Endothelial cell of umbilical vein (primary cell): ENCODE measurements around the gene FEN1. TPM values are rescaled to one million over a fixed set of nuclear protein-coding genes. Genes with fewer than 3 reads are reported as not detected.
A peak's percentile ranks its signal among the peaks of the same experiment; 100 is the strongest.

ENCODE experiments used
- BruUV-seq: library from RNA; stranded (reverse); fragments of 400-500 nt; replicated peaks from 2 replicates; lab custom pipeline; 2021; lab: Mats Ljungman, UMichigan
- CTCF ChIA-PET: fragments of 300-600, 350-600 bp; sonication (Branson Sonifier 250); formaldehyde crosslinking; loops from one replicate; lab custom pipeline; 2021; ENCODE audit warnings: antibody characterized with exemption, inconsistent platforms; lab: Charles Lee
- POLR2A ChIA-PET: fragments of 300-600, 350-600 bp; sonication (Branson Sonifier 250); formaldehyde crosslinking; loops from one replicate; lab custom pipeline; 2021; ENCODE audit warnings: antibody characterized with exemption, inconsistent platforms; lab: Charles Lee
- DNase-seq: peaks from one replicate; pipeline ENCODE4 v3.0.0-alpha.2; 2011; ENCODE audit warnings: low read depth, low spot score
- FAIRE-seq: peaks from 2 replicates; lab custom pipeline; 2011; peaks lifted over from hg19 to GRCh38; lab: Jason Lieb, UNC
- H2AFZ ChIP-seq: 2 replicates; pipeline ENCODE4 v1.6.0; 2012; ENCODE audit warnings: low read depth, low read length, control low read depth, inconsistent platforms
- H3K27ac ChIP-seq: 2 replicates; pipeline ENCODE4 v1.5.1; 2011; ENCODE audit warnings: low read depth, mild to moderate bottlenecking, control low read depth, low read length, moderate library complexity; ENCODE audit not compliant: insufficient read depth
- H3K27me3 ChIP-seq, 2 experiments: 2 replicates each; pipeline versions ENCODE4 v1.6.0 to v1.6.1; 2011; ENCODE audit warnings: low read length in 2 of 2, mixed read lengths in 1 of 2; ENCODE audit not compliant: control insufficient read depth in 2 of 2, insufficient read depth in 2 of 2
- H3K36me3 ChIP-seq, 2 experiments: 2 replicates in 1 of 2; 3 replicates in 1 of 2; pipeline ENCODE4 v1.5.1; 2011; ENCODE audit warnings: low read length in 2 of 2, mild to moderate bottlenecking in 1 of 2, moderate library complexity in 1 of 2; ENCODE audit not compliant: control insufficient read depth in 2 of 2, insufficient read depth in 2 of 2; ENCODE audit errors: extremely low read depth in 1 of 2
- H3K4me1 ChIP-seq: 3 replicates; pipeline ENCODE4 v1.5.1; 2011; ENCODE audit warnings: mild to moderate bottlenecking, low read length; ENCODE audit not compliant: control insufficient read depth, insufficient read depth; ENCODE audit errors: extremely low read depth
- H3K4me2 ChIP-seq: 2 replicates; pipeline ENCODE4 v1.6.1; 2011; ENCODE audit warnings: low read length, control low read depth, mixed read lengths; ENCODE audit not compliant: insufficient read depth
- H3K4me3 ChIP-seq, 3 experiments: fragments of 200-600 bp in 1 of 3; sonication (generic), shearing (Covaris generic) in 1 of 3; replicated peaks in 1 of 3; 2 replicates each; pipeline ENCODE4 v1.5.1; 2011 to 2016; ENCODE audit warnings: control low read depth in 3 of 3, low read length in 3 of 3, mild to moderate bottlenecking in 2 of 3, inconsistent platforms in 1 of 3, low read depth in 1 of 3, moderate library complexity in 1 of 3; ENCODE audit not compliant: insufficient read depth in 1 of 3
- H3K79me2 ChIP-seq: 2 replicates; pipeline ENCODE4 v1.6.0; 2012; ENCODE audit warnings: low read length, inconsistent platforms; ENCODE audit not compliant: control insufficient read depth, insufficient read depth
- H3K9ac ChIP-seq: replicated peaks from 2 replicates; pipeline ENCODE3; 2011; ENCODE audit warnings: low read length, control low read depth; ENCODE audit not compliant: insufficient read depth; ENCODE audit errors: extremely low read depth
- H3K9me1 ChIP-seq: replicated peaks from 3 replicates; pipeline ENCODE4 v1.6.0; 2011; ENCODE audit warnings: mild to moderate bottlenecking, low read length; ENCODE audit not compliant: control insufficient read depth, insufficient read depth; ENCODE audit errors: extremely low read depth
- H3K9me3 ChIP-seq: replicated peaks from 2 replicates; pipeline ENCODE4 v1.5.1; 2012; ENCODE audit warnings: low read length, inconsistent platforms; ENCODE audit not compliant: control insufficient read depth, insufficient read depth
- H4K20me1 ChIP-seq: replicated peaks from 2 replicates; pipeline ENCODE3; 2011; ENCODE audit warnings: mild to moderate bottlenecking, low read length; ENCODE audit not compliant: control insufficient read depth, insufficient read depth; ENCODE audit errors: extremely low read depth
- EZH2 ChIP-seq: IDR thresholded peaks from 2 replicates; pipeline ENCODE4 v1.6.1; 2012; ENCODE audit warnings: borderline replicate concordance, low read depth, mild to moderate bottlenecking, moderate library complexity, low read length, inconsistent platforms; ENCODE audit not compliant: severe bottlenecking
- FOS ChIP-seq: IDR thresholded peaks from 2 replicates; pipeline ENCODE4 v1.6.1; 2011; ENCODE audit warnings: mild to moderate bottlenecking, low read length, moderate library complexity, borderline replicate concordance; ENCODE audit not compliant: insufficient read depth
- GATA2 ChIP-seq: IDR thresholded peaks from 2 replicates; pipeline ENCODE4 v1.7.0; 2011; ENCODE audit warnings: low read depth, mild to moderate bottlenecking, moderate library complexity, mixed read lengths, low read length; ENCODE audit not compliant: insufficient read length, insufficient read depth
- JUN ChIP-seq: IDR thresholded peaks from 2 replicates; pipeline ENCODE4 v1.6.1; 2011; ENCODE audit warnings: borderline replicate concordance, low read depth; ENCODE audit not compliant: insufficient read length, insufficient read depth
- MYC ChIP-seq: IDR thresholded peaks from one replicate; pipeline ENCODE4 v1.6.1; 2011; ENCODE audit warnings: mild to moderate bottlenecking, low read depth, low read length
- POLR2A ChIP-seq: IDR thresholded peaks from 2 replicates; pipeline ENCODE4 v1.6.1; 2012; ENCODE audit warnings: low read depth, mild to moderate bottlenecking, control low read depth, low read length
- POLR2AphosphoS5 ChIP-seq: IDR thresholded peaks from 2 replicates; pipeline ENCODE4 v1.6.1; 2012; ENCODE audit warnings: low read depth, mild to moderate bottlenecking, control low read depth, low read length, moderate library complexity; ENCODE audit not compliant: insufficient read depth
- dilution Hi-C: fragments of 300-500 bp; cut with MboI; formaldehyde crosslinking; loops from one replicate; pipeline ENCODE4 v1.15.0; 2019; ENCODE audit warnings: low sequenced_read_pairs; ENCODE audit not compliant: extremely low pct_ligation_motif_present
- intact Hi-C: fragments of 100-400 bp; cut with micrococcal nuclease; formaldehyde crosslinking; loops from one replicate; pipeline ENCODE4 v1.10.0; 2022
- polyA plus RNA-seq, 4 experiments: library from polyadenylated mRNA; depleted of rRNA in 3 of 4; stranded (reverse) in 3 of 4; unstranded in 1 of 4; fragments of >200 nt; gene quantifications; 2 replicates each; pipeline versions ENCODE4 v1.2.1 to v1.2.3, GENCODE V29; 2011 to 2012; ENCODE audit warnings: missing spikeins in 1 of 4
- total RNA-seq: library from RNA; stranded (reverse); gene quantifications from 2 replicates; pipeline ENCODE4 v1.2.3, GENCODE V29; 2021
- TF ChIP-seq, protein P1 (sequence below), 2 donors: IDR thresholded peaks; 1 replicate in 1 of 2; 2 replicates in 1 of 2; pipeline ENCODE4 v1.5.1; 2011; ENCODE audit warnings: low read length in 2 of 2, mild to moderate bottlenecking in 2 of 2, moderate library complexity in 2 of 2, control low read depth in 1 of 2, inconsistent platforms in 1 of 2, low read depth in 1 of 2; ENCODE audit not compliant: insufficient read depth in 1 of 2; ENCODE audit errors: extremely low read depth in 1 of 2
- TF ChIP-seq, protein P2 (sequence below): IDR thresholded peaks from 2 replicates; pipeline ENCODE4 v1.6.1; 2011; ENCODE audit not compliant: insufficient read depth, insufficient read length

The FEN1 gene
- total and polyA plus RNA-seq, 2 donors (not counting 3 experiments of a cell fraction or from before 2014, with no cell fraction given), result 29.3 to 60.5 TPM

DNA sequence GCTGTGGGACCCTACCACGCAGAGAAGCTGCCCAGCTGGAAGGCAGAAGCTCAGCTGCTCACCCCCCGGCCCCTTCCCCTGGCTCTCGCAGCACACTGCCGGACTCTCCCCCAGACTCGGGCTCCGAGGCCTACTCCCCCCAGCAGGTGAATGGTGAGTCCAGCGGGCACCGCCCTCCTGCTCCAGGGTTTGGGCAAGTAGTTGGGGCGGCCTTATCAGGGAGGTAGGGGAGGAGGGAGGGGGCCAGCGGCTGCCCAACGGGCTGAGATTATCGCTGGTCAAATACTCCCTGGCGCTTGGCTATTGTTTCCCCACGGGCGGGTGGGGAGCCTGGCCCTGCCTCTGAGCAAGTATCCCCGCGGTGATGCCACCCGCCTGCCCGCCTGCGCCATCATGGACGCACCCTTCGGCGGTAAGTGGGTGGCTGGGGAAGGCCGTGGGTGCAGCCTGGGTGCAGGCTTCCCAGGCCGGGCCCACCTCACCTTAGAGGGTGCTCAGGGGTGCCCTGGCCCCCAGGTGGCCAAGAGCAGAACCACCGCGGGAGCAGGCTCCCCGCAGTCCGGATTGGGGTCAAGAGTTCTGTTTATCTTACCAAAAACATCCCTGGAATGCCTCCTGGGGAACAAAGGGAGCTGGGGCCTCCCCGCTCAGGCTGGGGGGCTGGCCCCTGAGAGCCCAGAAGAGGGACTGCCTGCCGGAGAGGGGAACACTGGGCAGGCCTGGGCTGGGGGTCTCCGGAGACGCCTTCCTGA, 23.4 kb upstream of the FEN1 start:
- Histone ChIP-seq H2AFZ (no peak overlapping the region), H3K27ac (no peak overlapping the region), H3K4me3 (no peak overlapping the region), H3K9me1 (no peaks in the 10 kb centered on the region), H3K4me2 (no peak overlapping the region), H3K9ac (no peak overlapping the region), H4K20me1 (no peaks in the 10 kb centered on the region), H3K27me3 (no peaks in the 10 kb centered on the region), H3K4me1 (peaks cover 6% of the 10 kb centered on the region), H3K36me3 (no peaks in the 10 kb centered on the region), H3K79me2 (no peaks in the 10 kb centered on the region), H3K9me3 (no peaks in the 10 kb centered on the region)
- no TSS peak for BruUV-seq
- TF ChIP-seq GATA2, result no peak
- TF ChIP-seq, protein P1, sequence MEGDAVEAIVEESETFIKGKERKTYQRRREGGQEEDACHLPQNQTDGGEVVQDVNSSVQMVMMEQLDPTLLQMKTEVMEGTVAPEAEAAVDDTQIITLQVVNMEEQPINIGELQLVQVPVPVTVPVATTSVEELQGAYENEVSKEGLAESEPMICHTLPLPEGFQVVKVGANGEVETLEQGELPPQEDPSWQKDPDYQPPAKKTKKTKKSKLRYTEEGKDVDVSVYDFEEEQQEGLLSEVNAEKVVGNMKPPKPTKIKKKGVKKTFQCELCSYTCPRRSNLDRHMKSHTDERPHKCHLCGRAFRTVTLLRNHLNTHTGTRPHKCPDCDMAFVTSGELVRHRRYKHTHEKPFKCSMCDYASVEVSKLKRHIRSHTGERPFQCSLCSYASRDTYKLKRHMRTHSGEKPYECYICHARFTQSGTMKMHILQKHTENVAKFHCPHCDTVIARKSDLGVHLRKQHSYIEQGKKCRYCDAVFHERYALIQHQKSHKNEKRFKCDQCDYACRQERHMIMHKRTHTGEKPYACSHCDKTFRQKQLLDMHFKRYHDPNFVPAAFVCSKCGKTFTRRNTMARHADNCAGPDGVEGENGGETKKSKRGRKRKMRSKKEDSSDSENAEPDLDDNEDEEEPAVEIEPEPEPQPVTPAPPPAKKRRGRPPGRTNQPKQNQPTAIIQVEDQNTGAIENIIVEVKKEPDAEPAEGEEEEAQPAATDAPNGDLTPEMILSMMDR (IDR thresholded peaks at IDR 0.05; ENCODE audit: extremely low read depth in 1 of 2, insufficient read depth in 1 of 2, low read depth in 1 of 2, low read length in 2 of 2), result peak in 1 of 2 donors; percentile 6
- DNase-seq, result no peak
- intact Hi-C loops, result no loop called here
- no peak for FAIRE-seq
- dilution Hi-C loops, result no loop called here
- ChIA-PET POLR2A (no interaction called here), CTCF (no interaction called here)

DNA sequence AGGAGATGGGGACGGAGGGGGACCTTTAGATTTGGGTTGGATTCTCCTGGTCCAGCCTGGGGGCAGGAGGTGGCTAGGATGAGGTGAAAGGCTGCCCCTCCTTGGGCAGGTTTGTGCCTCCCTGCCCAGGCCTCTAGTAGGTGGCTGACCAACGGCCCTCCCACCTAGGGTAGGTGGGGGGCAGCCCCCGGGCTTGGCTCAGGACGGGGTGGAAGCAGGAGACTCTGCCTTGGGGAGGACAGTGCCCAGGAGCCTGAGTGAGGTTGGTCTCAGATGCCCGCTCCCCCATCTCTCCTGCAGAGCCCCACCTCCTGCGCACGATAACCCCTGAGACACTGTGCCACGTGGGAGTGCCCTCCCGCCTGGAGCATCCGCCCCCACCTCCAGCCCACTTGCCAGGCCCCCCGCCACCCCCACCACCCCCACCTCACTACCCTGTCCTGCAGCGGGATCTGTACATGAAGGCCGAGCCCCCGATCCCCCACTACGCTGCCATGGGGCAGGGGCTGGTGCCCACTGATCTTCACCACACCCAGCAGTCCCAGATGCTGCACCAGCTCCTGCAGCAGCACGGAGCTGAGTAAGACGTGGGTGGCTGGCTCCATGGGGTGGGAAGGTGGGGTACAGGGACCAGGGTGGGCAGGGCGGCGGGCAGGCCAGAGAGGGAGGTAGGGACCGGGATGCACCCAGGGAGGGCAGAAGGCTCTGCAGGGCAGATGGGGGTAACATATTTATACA, 22.6 kb upstream of the FEN1 start:
- no peaks in the 10 kb centered on the region for H3K9me1 ChIP-seq
- no peak overlapping the region for H3K27ac ChIP-seq
- DNase-seq (no peak), FAIRE-seq (no peak)
- no peak overlapping the region for H2AFZ ChIP-seq
- no peak overlapping the region for H3K4me2 ChIP-seq
- H3K9ac ChIP-seq, result no peak overlapping the region
- no peak overlapping the region for H3K4me3 ChIP-seq
- H3K9me3 ChIP-seq, result no peaks in the 10 kb centered on the region
- H3K27me3 ChIP-seq, result no peaks in the 10 kb centered on the region
- H4K20me1 ChIP-seq, result no peaks in the 10 kb centered on the region
- no peaks in the 10 kb centered on the region for H3K36me3 ChIP-seq
- no peaks in the 10 kb centered on the region for H3K79me2 ChIP-seq
- intact Hi-C loops, result no loop called here
- H3K4me1 ChIP-seq, result peaks cover 6% of the 10 kb centered on the region
- dilution Hi-C loops, result no loop called here
- POLR2A ChIA-PET, result no interaction called here
- TF ChIP-seq JUN (no peak), POLR2A (no peak), POLR2AphosphoS5 (no peak), EZH2 (no peak), FOS (no peak), MYC (no peak), GATA2 (no peak)
- TF ChIP-seq, protein P1 (IDR thresholded peaks at IDR 0.05; ENCODE audit: extremely low read depth in 1 of 2, insufficient read depth in 1 of 2, low read depth in 1 of 2, low read length in 2 of 2), result no peak
- TF ChIP-seq, protein P2, sequence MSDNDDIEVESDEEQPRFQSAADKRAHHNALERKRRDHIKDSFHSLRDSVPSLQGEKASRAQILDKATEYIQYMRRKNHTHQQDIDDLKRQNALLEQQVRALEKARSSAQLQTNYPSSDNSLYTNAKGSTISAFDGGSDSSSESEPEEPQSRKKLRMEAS, result no peak
- CTCF ChIA-PET, result no interaction called here
- no TSS peak for BruUV-seq
